Measurements from ENCODE around the gene STAG2.
"Not testable (repeated sequence)": the region's sequence is repeated elsewhere in the genome, so short reads cannot be mapped to it uniquely, and the experiment has no call there.

The STAG2 gene

GRCh38 chrX:124097116-124097515, 135.6 kb downstream of the STAG2 start:
- H3K4me3 ChIP-seq (ENCODE audit: control insufficient read depth, low read depth, low read length): no peak overlapping the region
- TF ChIP-seq CTCF (IDR thresholded peaks at IDR 0.05; ENCODE audit: control insufficient read depth, insufficient read depth, low read depth, low read length, missing control alignments): no peak
- no peak for DNase-seq (ENCODE audit: low read depth)

- TF ChIP-seq CTCF (IDR thresholded peaks at IDR 0.05; ENCODE audit: control insufficient read depth, insufficient read depth, low read depth, low read length, missing control alignments): peak; percentile 49
- DNase-seq (ENCODE audit: low read depth): peak; percentile 8
- no peak overlapping the region for H3K4me3 ChIP-seq (ENCODE audit: control insufficient read depth, low read depth, low read length)
Observed at GRCh38 chrX:124098089-124098488, 136.6 kb downstream of the STAG2 start.

GRCh38 chrX:124103966-124104365, 142.5 kb downstream of the STAG2 start:
- H3K4me3 ChIP-seq (ENCODE audit: control insufficient read depth, low read depth, low read length): no peak overlapping the region
- TF ChIP-seq CTCF (IDR thresholded peaks at IDR 0.05; ENCODE audit: control insufficient read depth, insufficient read depth, low read depth, low read length, missing control alignments): no peak
- DNase-seq (ENCODE audit: low read depth): no peak

- not testable (repeated sequence) for H3K4me3 ChIP-seq (ENCODE audit: control insufficient read depth, low read depth, low read length); DNase-seq (ENCODE audit: low read depth)
Observed at GRCh38 chrX:124104512-124104911, 143.0 kb downstream of the STAG2 start.

GRCh38 chrX:124113621-124114600, 152.4 kb downstream of the STAG2 start:
- H3K4me3 ChIP-seq (ENCODE audit: control insufficient read depth, low read depth, low read length): no peak overlapping the region
- DNase-seq (ENCODE audit: low read depth): no peak
- TF ChIP-seq CTCF (IDR thresholded peaks at IDR 0.05; ENCODE audit: control insufficient read depth, insufficient read depth, low read depth, low read length, missing control alignments): no peak

- TF ChIP-seq CTCF (IDR thresholded peaks at IDR 0.05; ENCODE audit: control insufficient read depth, insufficient read depth, low read depth, low read length, missing control alignments): no peak
- no peak overlapping the region for H3K4me3 ChIP-seq (ENCODE audit: control insufficient read depth, low read depth, low read length)
- no peak for DNase-seq (ENCODE audit: low read depth)
Observed at GRCh38 chrX:124117325-124117724, 155.8 kb downstream of the STAG2 start.

GRCh38 chrX:124125471-124125870, 164.0 kb downstream of the STAG2 start:
- H3K4me3 ChIP-seq (ENCODE audit: control insufficient read depth, low read depth, low read length): no peak overlapping the region
- DNase-seq (ENCODE audit: low read depth): no peak
- no peak for TF ChIP-seq CTCF (IDR thresholded peaks at IDR 0.05; ENCODE audit: control insufficient read depth, insufficient read depth, low read depth, low read length, missing control alignments)
